GM12878 (cell line): ENCODE measurements around the gene PIEZO2. TPM values are rescaled to one million over a fixed set of nuclear protein-coding genes. Genes with fewer than 3 reads are reported as not detected.

Experiments
- CHD2 ChIP-seq: IDR thresholded peaks from 2 replicates; pipeline ENCODE4 v1.6.1; 2011; ENCODE audit warnings: low read depth, low read length, improper control_type of control experiment, borderline replicate concordance
- EED ChIP-seq: sonication (generic); IDR thresholded peaks from 2 replicates; pipeline ENCODE4 v1.6.1; 2016; ENCODE audit warnings: antibody characterized with exemption, low read depth
- HCFC1 ChIP-seq: fragments of 150-350 bp; IDR thresholded peaks from 2 replicates; pipeline ENCODE4 v1.6.1; 2014; ENCODE audit warnings: low read length
- KAT2A ChIP-seq: conservative IDR thresholded peaks from 2 replicates; pipeline ENCODE4 v1.6.1; 2011; ENCODE audit warnings: low read depth, low read length; ENCODE audit not compliant: control insufficient read depth
- KDM1A ChIP-seq: fragments of 200-600 bp; sonication (generic); IDR thresholded peaks from 2 replicates; pipeline ENCODE4 v1.6.1; 2016; ENCODE audit warnings: borderline replicate concordance
- NFYB ChIP-seq: IDR thresholded peaks from 2 replicates; pipeline ENCODE4 v1.6.1; 2011; ENCODE audit warnings: low read depth, mild to moderate bottlenecking, low read length, improper control_type of control experiment, moderate library complexity; ENCODE audit not compliant: insufficient read depth
- RCOR1 ChIP-seq: conservative IDR thresholded peaks from 2 replicates; pipeline ENCODE4 v1.6.1; 2012; ENCODE audit warnings: low read depth, low read length, improper control_type of control experiment
- RELA ChIP-seq: fragments of 450-650 bp; IDR thresholded peaks from 2 replicates; pipeline ENCODE4 v1.8.0; 2014; ENCODE audit warnings: borderline replicate concordance; ENCODE audit not compliant: partially characterized antibody
- RUNX3 ChIP-seq: IDR thresholded peaks from 2 replicates; pipeline ENCODE4 v1.6.1; 2012; ENCODE audit warnings: low read length, inconsistent platforms
- SRF ChIP-seq, 2 experiments: IDR thresholded peaks; 2 replicates each; pipeline ENCODE4 v1.6.1; 2011; ENCODE audit warnings: low read depth in 2 of 2, low read length in 2 of 2, mild to moderate bottlenecking in 1 of 2, moderate library complexity in 1 of 2
- SUPT20H ChIP-seq: IDR thresholded peaks from 2 replicates; pipeline ENCODE4 v1.6.1; 2011; ENCODE audit warnings: low read depth, mild to moderate bottlenecking, low read length, moderate library complexity, borderline replicate concordance; ENCODE audit not compliant: control insufficient read depth
- SUZ12 ChIP-seq: fragments of 200-600 bp; sonication (generic); IDR thresholded peaks from one replicate; pipeline ENCODE4 v1.6.1; 2018; ENCODE audit warnings: antibody characterized with exemption, mild to moderate bottlenecking; ENCODE audit not compliant: unreplicated experiment
- ZBTB40 ChIP-seq: fragments of 450-650 bp; IDR thresholded peaks from 2 replicates; pipeline ENCODE4 v1.6.1; 2016; ENCODE audit warnings: mild to moderate bottlenecking, moderate library complexity, borderline replicate concordance
- ZNF217 ChIP-seq: fragments of 450-650 bp; IDR thresholded peaks from 2 replicates; pipeline ENCODE4 v1.6.1; 2017; ENCODE audit warnings: antibody characterized with exemption, mild to moderate bottlenecking
- polyA plus RNA-seq, 11 experiments: library from polyadenylated mRNA; depleted of rRNA in 4 of 11; unstranded in 6 of 11; stranded (reverse) in 5 of 11; fragments of >200 nt; fragmentation: Nextera tagmentation in 4 of 11; fragmentation: Illumina TruSeq in 1 of 11; extraction: Ambion mirVana in 4 of 11; extraction: Trizol in 1 of 11; gene quantifications; 1 replicate in 1 of 11; 2 replicates in 10 of 11; pipeline versions ENCODE4 v1.2.1 to v1.2.3, GENCODE V29; 2011 to 2016; ENCODE audit warnings: inconsistent platforms in 2 of 11, missing spikeins in 2 of 11, low read depth in 1 of 11
- total RNA-seq, 4 experiments: library from RNA; depleted of rRNA in 3 of 4; stranded (reverse); fragments of >200 nt in 3 of 4; fragmentation: Illumina TruSeq in 1 of 4; extraction: Trizol in 1 of 4; gene quantifications; 2 replicates each; pipeline versions ENCODE4 v1.2.1 to v1.2.3, GENCODE V29; 2013 to 2021
- TF ChIP-seq, protein P1 (sequence below): IDR thresholded peaks from 2 replicates; pipeline ENCODE4 v1.6.1; 2012; ENCODE audit warnings: low read length, inconsistent platforms
- TF ChIP-seq, protein P2 (sequence below): IDR thresholded peaks from 2 replicates; pipeline ENCODE4 v1.6.1; 2011; ENCODE audit warnings: low read depth, low read length, improper control_type of control experiment, borderline replicate concordance
- TF ChIP-seq, protein P3 (sequence below): fragments of 450-650 bp; formaldehyde crosslinking; IDR thresholded peaks from 2 replicates; pipeline ENCODE4 v1.5.0; 2022; ENCODE audit warnings: mild to moderate bottlenecking, missing genetic modification characterization
- TF ChIP-seq, protein P4 (sequence below): IDR thresholded peaks from 2 replicates; pipeline ENCODE4 v1.6.1; 2012; ENCODE audit warnings: low read depth, low read length, improper control_type of control experiment

The PIEZO2 gene
- total and polyA plus RNA-seq, 10 of the 15 experiments (the other 5 are each of a cell fraction or from before 2014, with no cell fraction given): 6.7 to 42.3 (median 27.4) TPM

GRCh38 chr18:11081009-11081532 is 68.3 kb downstream of the PIEZO2 start (continued):
- TF ChIP-seq, protein P1, sequence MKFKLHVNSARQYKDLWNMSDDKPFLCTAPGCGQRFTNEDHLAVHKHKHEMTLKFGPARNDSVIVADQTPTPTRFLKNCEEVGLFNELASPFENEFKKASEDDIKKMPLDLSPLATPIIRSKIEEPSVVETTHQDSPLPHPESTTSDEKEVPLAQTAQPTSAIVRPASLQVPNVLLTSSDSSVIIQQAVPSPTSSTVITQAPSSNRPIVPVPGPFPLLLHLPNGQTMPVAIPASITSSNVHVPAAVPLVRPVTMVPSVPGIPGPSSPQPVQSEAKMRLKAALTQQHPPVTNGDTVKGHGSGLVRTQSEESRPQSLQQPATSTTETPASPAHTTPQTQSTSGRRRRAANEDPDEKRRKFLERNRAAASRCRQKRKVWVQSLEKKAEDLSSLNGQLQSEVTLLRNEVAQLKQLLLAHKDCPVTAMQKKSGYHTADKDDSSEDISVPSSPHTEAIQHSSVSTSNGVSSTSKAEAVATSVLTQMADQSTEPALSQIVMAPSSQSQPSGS: no peak
- TF ChIP-seq EED: no peak
- TF ChIP-seq, protein P2, sequence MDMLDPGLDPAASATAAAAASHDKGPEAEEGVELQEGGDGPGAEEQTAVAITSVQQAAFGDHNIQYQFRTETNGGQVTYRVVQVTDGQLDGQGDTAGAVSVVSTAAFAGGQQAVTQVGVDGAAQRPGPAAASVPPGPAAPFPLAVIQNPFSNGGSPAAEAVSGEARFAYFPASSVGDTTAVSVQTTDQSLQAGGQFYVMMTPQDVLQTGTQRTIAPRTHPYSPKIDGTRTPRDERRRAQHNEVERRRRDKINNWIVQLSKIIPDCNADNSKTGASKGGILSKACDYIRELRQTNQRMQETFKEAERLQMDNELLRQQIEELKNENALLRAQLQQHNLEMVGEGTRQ: no peak
- no peak for TF ChIP-seq SUZ12
- TF ChIP-seq, protein P3, sequence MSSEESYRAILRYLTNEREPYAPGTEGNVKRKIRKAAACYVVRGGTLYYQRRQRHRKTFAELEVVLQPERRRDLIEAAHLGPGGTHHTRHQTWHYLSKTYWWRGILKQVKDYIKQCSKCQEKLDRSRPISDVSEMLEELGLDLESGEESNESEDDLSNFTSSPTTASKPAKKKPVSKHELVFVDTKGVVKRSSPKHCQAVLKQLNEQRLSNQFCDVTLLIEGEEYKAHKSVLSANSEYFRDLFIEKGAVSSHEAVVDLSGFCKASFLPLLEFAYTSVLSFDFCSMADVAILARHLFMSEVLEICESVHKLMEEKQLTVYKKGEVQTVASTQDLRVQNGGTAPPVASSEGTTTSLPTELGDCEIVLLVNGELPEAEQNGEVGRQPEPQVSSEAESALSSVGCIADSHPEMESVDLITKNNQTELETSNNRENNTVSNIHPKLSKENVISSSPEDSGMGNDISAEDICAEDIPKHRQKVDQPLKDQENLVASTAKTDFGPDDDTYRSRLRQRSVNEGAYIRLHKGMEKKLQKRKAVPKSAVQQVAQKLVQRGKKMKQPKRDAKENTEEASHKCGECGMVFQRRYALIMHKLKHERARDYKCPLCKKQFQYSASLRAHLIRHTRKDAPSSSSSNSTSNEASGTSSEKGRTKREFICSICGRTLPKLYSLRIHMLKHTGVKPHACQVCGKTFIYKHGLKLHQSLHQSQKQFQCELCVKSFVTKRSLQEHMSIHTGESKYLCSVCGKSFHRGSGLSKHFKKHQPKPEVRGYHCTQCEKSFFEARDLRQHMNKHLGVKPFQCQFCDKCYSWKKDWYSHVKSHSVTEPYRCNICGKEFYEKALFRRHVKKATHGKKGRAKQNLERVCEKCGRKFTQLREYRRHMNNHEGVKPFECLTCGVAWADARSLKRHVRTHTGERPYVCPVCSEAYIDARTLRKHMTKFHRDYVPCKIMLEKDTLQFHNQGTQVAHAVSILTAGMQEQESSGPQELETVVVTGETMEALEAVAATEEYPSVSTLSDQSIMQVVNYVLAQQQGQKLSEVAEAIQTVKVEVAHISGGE (CRISPR knock-in tag): no peak
- 0 out of 2 replicates have a peak, but pooled peaks have one; percentile 43 for TF ChIP-seq ZNF217
- TF ChIP-seq NFYB: no peak
- TF ChIP-seq CHD2: no peak
- no peak for TF ChIP-seq RCOR1
- TF ChIP-seq, protein P4, sequence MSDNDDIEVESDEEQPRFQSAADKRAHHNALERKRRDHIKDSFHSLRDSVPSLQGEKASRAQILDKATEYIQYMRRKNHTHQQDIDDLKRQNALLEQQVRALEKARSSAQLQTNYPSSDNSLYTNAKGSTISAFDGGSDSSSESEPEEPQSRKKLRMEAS: no peak
- TF ChIP-seq KDM1A: no peak
- no peak for TF ChIP-seq RELA
- no peak for TF ChIP-seq HCFC1
- TF ChIP-seq SUPT20H: no peak
- TF ChIP-seq KAT2A: no peak
- TF ChIP-seq SRF (IDR thresholded peaks at IDR 0.05; ENCODE audit: low read depth in 2 of 2, low read length in 2 of 2): no peak
- peak; percentile 92 for TF ChIP-seq RUNX3
- TF ChIP-seq ZBTB40: no peak
